ENCODE measurements around the gene SP100.

- TF ChIP-seq EZH2 (IDR thresholded peaks at IDR 0.05) (no peak), POLR2AphosphoS5 (IDR thresholded peaks at IDR 0.05; ENCODE audit: borderline replicate concordance, low read depth, low read length) (no peak)
Measured at GRCh38 chr2:230453006-230453405, 37.0 kb downstream of the SP100 start.

Data from SK-N-MC (cell line).